Immature natural killer cell (primary cell): ENCODE data around the gene COL28A1. TPM values are rescaled to one million over a fixed set of nuclear protein-coding genes. Genes with fewer than 3 reads are reported as not detected.

Experiments
- DNase-seq, 3 donors: peaks; one replicate each; pipeline ENCODE4 v3.0.0; 2022; ENCODE audit warnings: mixed read lengths in 1 of 3
- H3K27ac Mint-ChIP-seq, 6 donors: one replicate each; pipeline ENCODE4 v1.8.0; 2020; ENCODE audit warnings: mixed read lengths in 6 of 6, mild to moderate bottlenecking in 5 of 6, inconsistent platforms in 4 of 6, moderate library complexity in 3 of 6
- H3K27me3 Mint-ChIP-seq, 3 donors: one replicate each; pipeline ENCODE4 v1.8.0; 2020 to 2021; ENCODE audit warnings: low read depth in 3 of 3, mild to moderate bottlenecking in 3 of 3, mixed read lengths in 3 of 3, moderate library complexity in 3 of 3, inconsistent platforms in 1 of 3
- H3K36me3 Mint-ChIP-seq, 3 donors: one replicate each; pipeline ENCODE4 v1.8.0; 2020; ENCODE audit warnings: mixed read lengths in 3 of 3, inconsistent platforms in 2 of 3, mild to moderate bottlenecking in 2 of 3
- H3K4me1 Mint-ChIP-seq, 2 donors: one replicate each; pipeline ENCODE4 v1.8.0; 2020; ENCODE audit warnings: inconsistent platforms in 2 of 2, mild to moderate bottlenecking in 2 of 2, mixed read lengths in 2 of 2, moderate library complexity in 1 of 2
- H3K4me3 Mint-ChIP-seq, 5 donors: one replicate each; pipeline ENCODE4 v1.8.0; 2020; ENCODE audit warnings: mild to moderate bottlenecking in 5 of 5, mixed read lengths in 5 of 5, inconsistent platforms in 3 of 5, moderate library complexity in 3 of 5
- H3K9me3 Mint-ChIP-seq, 6 donors: one replicate each; pipeline ENCODE4 v1.8.0; 2020; ENCODE audit warnings: mild to moderate bottlenecking in 6 of 6, mixed read lengths in 6 of 6, inconsistent platforms in 4 of 6, moderate library complexity in 3 of 6
- polyA plus RNA-seq, 3 donors: library from polyadenylated mRNA; unstranded; fragments of 300-500 nt; fragmentation: Illumina TruSeq; gene quantifications; one replicate each; pipeline ENCODE4 v1.2.3, GENCODE V29; 2021

The COL28A1 gene
- polyA plus RNA-seq, 3 donors from 2014 or later, result not detected

DNA sequence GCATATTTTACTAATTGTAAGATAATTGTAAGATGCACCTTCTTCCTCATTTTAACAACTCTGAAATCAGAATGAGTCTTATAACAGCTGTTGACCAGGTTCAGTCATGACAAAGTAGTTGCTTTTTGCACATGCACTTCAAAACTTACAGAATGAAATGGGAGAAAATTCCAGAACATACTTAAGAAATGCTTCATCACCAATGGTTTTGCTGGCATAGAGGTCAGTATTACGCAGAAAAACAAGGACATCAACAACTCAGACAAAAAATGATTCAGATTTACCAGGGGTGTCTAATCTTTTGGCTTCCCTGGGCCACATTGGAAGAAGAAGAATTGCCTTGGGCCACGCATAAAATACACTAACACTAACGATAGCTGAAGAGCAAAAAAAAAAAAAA, 13.3 kb downstream of the COL28A1 start:
- H3K9me3 Mint-ChIP-seq, result no peaks in the 10 kb centered on the region
- H3K27me3 Mint-ChIP-seq, result peaks cover 0 to 10% (median under 1%) of the 10 kb centered on the region in 3 donors
- H3K36me3 Mint-ChIP-seq, result no peaks in the 10 kb centered on the region
- H3K27ac Mint-ChIP-seq, result no peak overlapping the region
- H3K4me1 Mint-ChIP-seq, result peaks cover 0 to 6% of the 10 kb centered on the region in 2 donors
- no peak overlapping the region for H3K4me3 Mint-ChIP-seq
- DNase-seq, result no peak

GRCh38 chr7:7521259-7521658, 14.4 kb downstream of the COL28A1 start:
- peaks cover 0 to 6% of the 10 kb centered on the region in 2 donors for H3K4me1 Mint-ChIP-seq
- no peak for DNase-seq
- no peak overlapping the region for H3K27ac Mint-ChIP-seq
- no peak overlapping the region for H3K4me3 Mint-ChIP-seq
- H3K36me3 Mint-ChIP-seq, result no peaks in the 10 kb centered on the region
- peaks cover 0 to 7% (median 0%) of the 10 kb centered on the region in 3 donors for H3K27me3 Mint-ChIP-seq
- no peaks in the 10 kb centered on the region for H3K9me3 Mint-ChIP-seq

DNA sequence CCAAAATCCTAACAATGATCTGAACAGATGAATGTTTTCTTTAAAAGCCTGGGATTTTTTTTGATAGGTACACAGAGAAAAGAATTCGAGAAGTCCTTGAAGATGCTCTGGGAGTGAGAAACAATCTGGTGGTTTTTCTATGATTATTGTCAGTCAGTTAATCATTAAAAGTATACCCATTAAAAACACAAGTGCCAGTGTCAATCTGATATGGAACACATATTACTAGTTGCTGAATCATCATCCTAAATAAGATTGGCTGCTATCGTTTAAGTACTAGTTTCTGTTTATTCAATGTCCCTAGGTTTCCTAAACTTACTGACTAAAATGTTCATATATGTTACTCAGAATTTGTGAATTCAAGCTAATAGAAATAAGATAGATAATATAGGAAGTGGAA, 16.1 kb downstream of the COL28A1 start:
- Mint-ChIP-seq H3K36me3 (peaks cover 0 to 4% (median 0%) of the 10 kb centered on the region in 3 donors), H3K27ac (no peak overlapping the region), H3K4me1 (peaks cover 0 to 6% of the 10 kb centered on the region in 2 donors), H3K27me3 (peaks cover 0 to 10% (median 0%) of the 10 kb centered on the region in 3 donors), H3K9me3 (no peaks in the 10 kb centered on the region), H3K4me3 (no peak overlapping the region)
- DNase-seq, result no peak

DNA sequence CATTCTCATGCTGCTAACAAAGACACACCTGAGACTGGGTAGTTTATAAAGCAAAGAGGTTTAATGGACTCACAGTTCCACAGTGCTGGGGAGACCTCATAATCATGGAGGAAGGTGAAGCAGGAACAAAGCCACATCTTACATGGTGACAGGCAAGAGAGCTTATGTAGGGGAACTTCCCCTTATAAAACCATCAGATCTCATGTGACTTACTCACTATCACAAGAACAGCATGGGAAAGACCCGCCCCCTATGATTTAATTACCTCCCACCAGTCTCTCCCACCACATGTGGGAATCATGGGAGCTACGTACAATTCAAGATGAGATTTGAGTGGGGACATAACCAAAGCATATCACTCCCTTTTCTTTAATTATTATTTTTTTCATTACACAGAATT, 16.6 kb downstream of the COL28A1 start:
- no peak overlapping the region for H3K4me3 Mint-ChIP-seq
- peaks cover 0 to 10% (median 0%) of the 10 kb centered on the region in 3 donors for H3K27me3 Mint-ChIP-seq
- DNase-seq, result no peak
- peaks cover 0 to 6% of the 10 kb centered on the region in 2 donors for H3K4me1 Mint-ChIP-seq
- no peak overlapping the region for H3K27ac Mint-ChIP-seq
- no peaks in the 10 kb centered on the region for H3K9me3 Mint-ChIP-seq
- H3K36me3 Mint-ChIP-seq, result peaks cover 0 to 4% (median 0%) of the 10 kb centered on the region in 3 donors

DNA sequence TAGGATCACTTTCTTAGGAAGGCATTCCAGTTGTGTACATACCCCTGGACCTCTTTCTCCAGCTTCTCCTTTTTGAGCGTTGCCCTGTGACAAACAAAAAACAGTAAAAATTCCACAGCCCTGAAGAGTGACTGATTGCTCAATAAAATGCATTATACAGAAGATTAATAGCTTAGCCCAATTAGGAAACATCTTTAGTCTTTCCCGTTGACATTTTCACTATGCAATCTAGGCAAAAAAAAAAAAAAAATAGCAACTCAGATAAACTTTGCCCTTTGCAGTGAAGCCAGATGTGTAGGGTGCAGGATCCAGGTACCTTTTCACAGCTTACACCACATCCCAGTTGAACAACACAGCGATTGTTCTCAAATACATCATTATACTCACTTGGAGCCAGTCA, 17.9 kb downstream of the COL28A1 start:
- Mint-ChIP-seq H3K4me1 (peaks cover 0 to 6% of the 10 kb centered on the region in 2 donors), H3K36me3 (peaks cover 0 to 4% (median 0%) of the 10 kb centered on the region in 3 donors), H3K9me3 (no peaks in the 10 kb centered on the region), H3K4me3 (no peak overlapping the region), H3K27ac (no peak overlapping the region), H3K27me3 (peaks cover 0 to 10% (median 0%) of the 10 kb centered on the region in 3 donors)
- DNase-seq, result no peak

GRCh38 chr7:7516662-7517061, 19.0 kb downstream of the COL28A1 start:
- Mint-ChIP-seq H3K4me1 (peaks cover 0 to 6% of the 10 kb centered on the region in 2 donors), H3K27ac (no peak overlapping the region), H3K9me3 (no peaks in the 10 kb centered on the region), H3K4me3 (no peak overlapping the region), H3K36me3 (peaks cover 0 to 4% (median 0%) of the 10 kb centered on the region in 3 donors), H3K27me3 (peaks cover 0 to 10% (median 0%) of the 10 kb centered on the region in 3 donors)
- no peak for DNase-seq

GRCh38 chr7:7516156-7516555, 19.5 kb downstream of the COL28A1 start:
- Mint-ChIP-seq H3K27ac (no peak overlapping the region), H3K4me1 (peaks cover 0 to 3% of the 10 kb centered on the region in 2 donors), H3K36me3 (peaks cover 0 to 4% (median 0%) of the 10 kb centered on the region in 3 donors), H3K27me3 (peaks cover 0 to 8% (median 0%) of the 10 kb centered on the region in 3 donors), H3K4me3 (no peak overlapping the region), H3K9me3 (no peaks in the 10 kb centered on the region)
- no peak for DNase-seq

GRCh38 chr7:7512861-7513597, 22.6 kb downstream of the COL28A1 start:
- H3K4me1 Mint-ChIP-seq, result no peaks in the 10 kb centered on the region
- H3K36me3 Mint-ChIP-seq, result peaks cover 0 to 4% (median 0%) of the 10 kb centered on the region in 3 donors
- DNase-seq, result no peak
- no peaks in the 10 kb centered on the region for H3K9me3 Mint-ChIP-seq
- peaks cover 0 to 5% (median 1%) of the 10 kb centered on the region in 3 donors for H3K27me3 Mint-ChIP-seq
- no peak overlapping the region for H3K27ac Mint-ChIP-seq
- no peak overlapping the region for H3K4me3 Mint-ChIP-seq

DNA sequence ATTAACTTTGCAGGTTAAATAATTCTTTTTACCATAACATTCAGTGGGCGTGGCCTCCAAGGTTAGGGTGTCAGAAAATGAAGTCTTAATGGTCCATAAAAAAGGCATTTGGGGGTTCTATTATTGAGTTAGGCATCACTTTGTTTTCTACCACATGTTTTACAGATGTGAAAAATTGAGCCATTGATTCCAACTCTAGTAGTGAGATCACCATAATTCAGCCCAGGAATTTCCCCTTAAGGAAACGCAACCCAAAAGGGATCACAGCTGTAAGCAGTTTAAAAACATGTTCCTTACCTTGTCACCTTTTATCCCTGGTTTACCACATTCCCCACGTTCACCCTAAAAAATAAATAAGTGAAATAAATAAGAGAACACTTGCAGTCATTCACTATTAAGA, 24.9 kb downstream of the COL28A1 start:
- H3K9me3 Mint-ChIP-seq, result no peaks in the 10 kb centered on the region
- H3K4me1 Mint-ChIP-seq, result no peaks in the 10 kb centered on the region
- no peak overlapping the region for H3K27ac Mint-ChIP-seq
- no peak overlapping the region for H3K4me3 Mint-ChIP-seq
- DNase-seq, result no peak
- H3K27me3 Mint-ChIP-seq, result peaks cover 0 to 5% (median 1%) of the 10 kb centered on the region in 3 donors
- H3K36me3 Mint-ChIP-seq, result peaks cover 0 to under 1% (median 0%) of the 10 kb centered on the region in 3 donors

GRCh38 chr7:7505915-7506314, 29.8 kb downstream of the COL28A1 start:
- no peak overlapping the region for H3K4me3 Mint-ChIP-seq
- no peaks in the 10 kb centered on the region for H3K4me1 Mint-ChIP-seq
- no peak for DNase-seq
- no peak overlapping the region for H3K27ac Mint-ChIP-seq
- peaks cover 0 to 2% (median 1%) of the 10 kb centered on the region in 3 donors for H3K27me3 Mint-ChIP-seq
- H3K36me3 Mint-ChIP-seq, result peaks cover 0 to 3% (median 0%) of the 10 kb centered on the region in 3 donors
- no peaks in the 10 kb centered on the region for H3K9me3 Mint-ChIP-seq

- H3K4me3 Mint-ChIP-seq, result no peak overlapping the region
- H3K27me3 Mint-ChIP-seq, result peaks cover 0 to 4% (median 2%) of the 10 kb centered on the region in 3 donors
- no peak for DNase-seq
- peaks cover 0 to 3% (median 0%) of the 10 kb centered on the region in 3 donors for H3K36me3 Mint-ChIP-seq
- H3K4me1 Mint-ChIP-seq, result no peaks in the 10 kb centered on the region
- H3K9me3 Mint-ChIP-seq, result peaks cover 0 to under 1% (median 0%) of the 10 kb centered on the region in 6 donors
- no peak overlapping the region for H3K27ac Mint-ChIP-seq
Measured at GRCh38 chr7:7504910-7505704, 30.6 kb downstream of the COL28A1 start.

GRCh38 chr7:7499892-7500291, 35.8 kb downstream of the COL28A1 start:
- no peaks in the 10 kb centered on the region for H3K4me1 Mint-ChIP-seq
- H3K36me3 Mint-ChIP-seq, result peaks cover 0 to 3% (median 0%) of the 10 kb centered on the region in 3 donors
- H3K9me3 Mint-ChIP-seq, result peaks cover 0 to 2% (median 0%) of the 10 kb centered on the region in 6 donors
- DNase-seq, result no peak
- H3K27ac Mint-ChIP-seq, result no peak overlapping the region
- no peak overlapping the region for H3K4me3 Mint-ChIP-seq
- H3K27me3 Mint-ChIP-seq, result peaks cover 0 to 5% (median 2%) of the 10 kb centered on the region in 3 donors

DNA sequence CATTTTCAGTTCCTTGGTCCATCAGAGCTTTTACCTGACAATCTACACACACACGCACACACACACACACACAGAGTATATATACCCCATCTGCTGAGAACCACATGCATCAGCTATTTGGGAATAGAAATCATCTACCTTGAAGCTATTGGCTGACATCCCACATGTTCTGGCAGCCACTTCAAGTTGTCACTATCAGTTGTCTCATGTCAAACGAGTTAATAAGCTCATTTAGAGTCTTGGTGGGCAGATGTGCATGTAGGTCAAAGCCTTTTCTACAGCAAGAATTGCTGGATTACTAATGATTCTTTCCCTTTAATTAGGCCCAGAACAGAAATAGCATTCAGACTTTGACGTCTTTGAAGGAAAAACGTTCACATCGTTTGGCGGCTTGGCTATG, 36.8 kb downstream of the COL28A1 start:
- H3K27me3 Mint-ChIP-seq, result peaks cover 0 to 5% (median 2%) of the 10 kb centered on the region in 3 donors
- H3K4me1 Mint-ChIP-seq, result no peaks in the 10 kb centered on the region
- no peak overlapping the region for H3K27ac Mint-ChIP-seq
- H3K36me3 Mint-ChIP-seq, result peaks cover 0 to 3% (median 0%) of the 10 kb centered on the region in 3 donors
- peaks cover 0 to 2% (median 0%) of the 10 kb centered on the region in 6 donors for H3K9me3 Mint-ChIP-seq
- DNase-seq, result no peak
- H3K4me3 Mint-ChIP-seq, result no peak overlapping the region

DNA sequence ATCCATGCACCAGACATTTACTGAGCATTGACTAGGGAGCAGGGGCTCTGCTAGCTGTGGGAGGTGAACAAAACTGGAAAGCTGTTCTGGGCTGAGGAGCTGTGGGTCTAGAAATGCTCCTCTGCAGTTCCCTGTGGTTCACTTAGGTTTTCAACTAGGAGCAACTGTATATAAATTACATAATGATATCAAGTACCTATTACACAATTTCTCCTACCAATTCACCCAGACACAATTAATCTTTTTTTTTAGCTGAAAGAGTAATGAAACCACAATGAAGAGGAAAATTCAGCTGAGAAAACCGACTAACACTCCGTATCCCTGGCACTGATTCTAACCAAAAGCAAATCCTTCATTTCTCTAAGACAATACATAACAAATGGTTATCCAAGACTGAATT, 39.4 kb downstream of the COL28A1 start:
- Mint-ChIP-seq H3K9me3 (peaks cover 0 to 2% (median 0%) of the 10 kb centered on the region in 6 donors), H3K4me3 (no peak overlapping the region), H3K27me3 (peaks cover 0 to 5% (median 2%) of the 10 kb centered on the region in 3 donors), H3K27ac (no peak overlapping the region), H3K36me3 (no peaks in the 10 kb centered on the region), H3K4me1 (no peaks in the 10 kb centered on the region)
- no peak for DNase-seq
